K562 (cell line): ENCODE data around the gene USP4. TPM values are rescaled to one million over a fixed set of nuclear protein-coding genes. Genes with fewer than 3 reads are reported as not detected.

Experiments used
- ATAC-seq: fragments of 200-7000 bp; cut with Tn5 transposase; 3 replicates; pipeline ENCODE4 v1.9.1; 2020; ENCODE audit warnings: moderate library complexity
- BruUV-seq: library from RNA; stranded (reverse); fragments of 400-500 nt; replicated peaks from 2 replicates; lab custom pipeline; 2021; lab: Mats Ljungman, UMichigan
- CTCF ChIA-PET: fragments of 300-600 bp; formaldehyde crosslinking; extraction: SDS; loops from one replicate; lab custom pipeline; 2021; ENCODE audit warnings: low intra/inter-chr PET ratio; lab: Yijun Ruan, JAX
- POLR2A ChIA-PET: fragments of 300-600, 350-650 bp; sonication (Branson Sonifier 250); formaldehyde crosslinking; extraction: SDS; loops from one replicate; lab custom pipeline; 2021; ENCODE audit warnings: antibody characterized with exemption, inconsistent platforms; lab: Yijun Ruan, JAX
- DNase-seq, 4 experiments: peaks; one replicate each; pipeline versions ENCODE4 v3.0.0 to v3.0.0-alpha.2; 2011 to 2018; ENCODE audit warnings: low spot score in 3 of 4, mixed read lengths in 3 of 4; ENCODE audit errors: extremely low read depth in 1 of 4
- FAIRE-seq: peaks from 2 replicates; lab custom pipeline; 2011; peaks lifted over from hg19 to GRCh38; lab: Jason Lieb, UNC
- H2AFZ ChIP-seq: 2 replicates; pipeline ENCODE4 v1.6.0; 2011; ENCODE audit warnings: low read depth, low read length, control low read depth, inconsistent platforms
- H3K27ac ChIP-seq: fragments of 200-600 bp; 3 replicates; pipeline ENCODE4 v1.8.0; 2011; ENCODE audit warnings: low read depth, mild to moderate bottlenecking, control low read depth, inconsistent platforms, low read length, moderate library complexity, mixed read lengths; ENCODE audit errors: extremely low read depth
- H3K27me3 ChIP-seq, 2 experiments: fragments of 300-600 bp in 1 of 2; 2 replicates in 1 of 2; 3 replicates in 1 of 2; pipeline versions ENCODE4 v1.6.0 to v1.8.0; 2011; ENCODE audit warnings: inconsistent platforms in 2 of 2, low read length in 2 of 2, mild to moderate bottlenecking in 1 of 2, mixed read lengths in 1 of 2, moderate library complexity in 1 of 2; ENCODE audit not compliant: control insufficient read depth in 2 of 2, insufficient read depth in 2 of 2
- H3K36me3 ChIP-seq: fragments of 300-600 bp; 3 replicates; pipeline ENCODE4 v1.8.0; 2011; ENCODE audit warnings: mild to moderate bottlenecking, low read length, inconsistent platforms; ENCODE audit not compliant: control insufficient read depth, insufficient read depth
- H3K4me1 ChIP-seq, 2 experiments: fragments of 200-600 bp in 1 of 2; replicated peaks in 1 of 2; 2 replicates in 1 of 2; 3 replicates in 1 of 2; pipeline versions ENCODE4 v1.5.1 to v1.8.0; 2011; ENCODE audit warnings: inconsistent platforms in 2 of 2, low read length in 2 of 2, mild to moderate bottlenecking in 1 of 2, mixed read lengths in 1 of 2, moderate library complexity in 1 of 2; ENCODE audit not compliant: control insufficient read depth in 2 of 2, insufficient read depth in 2 of 2
- H3K4me2 ChIP-seq: 2 replicates; pipeline ENCODE4 v1.6.1; 2011; ENCODE audit warnings: low read length, control low read depth, inconsistent platforms, mixed read lengths; ENCODE audit not compliant: insufficient read depth
- H3K4me3 ChIP-seq: fragments of 200-600 bp; sonication (generic), shearing (Covaris generic); 2 replicates; pipeline ENCODE4 v1.5.1; 2016; ENCODE audit warnings: control low read depth, inconsistent platforms
- H3K79me2 ChIP-seq: fragments of 200-600 bp; 3 replicates; pipeline ENCODE4 v1.8.0; 2011; ENCODE audit warnings: low read length, inconsistent platforms; ENCODE audit not compliant: control insufficient read depth, insufficient read depth
- H3K9ac ChIP-seq, 2 experiments: 2 replicates each; pipeline versions ENCODE4 v1.6.0 to v1.6.1; 2011; ENCODE audit warnings: low read depth in 2 of 2, low read length in 2 of 2, control low read depth in 1 of 2, inconsistent platforms in 1 of 2, mild to moderate bottlenecking in 1 of 2, mixed read lengths in 1 of 2; ENCODE audit not compliant: insufficient read depth in 1 of 2
- H3K9me1 ChIP-seq: one replicate; pipeline ENCODE4 v1.6.0; 2011; ENCODE audit warnings: inconsistent platforms, mild to moderate bottlenecking, low read length, moderate library complexity; ENCODE audit not compliant: control insufficient read depth, insufficient read depth
- H3K9me3 ChIP-seq: replicated peaks from 2 replicates; pipeline ENCODE4 v1.5.1; 2011; ENCODE audit warnings: low read depth, low read length, inconsistent platforms; ENCODE audit not compliant: control insufficient read depth, insufficient read depth
- H4K20me1 ChIP-seq: replicated peaks from 2 replicates; pipeline ENCODE4 v1.6.1; 2011; ENCODE audit warnings: low read length, inconsistent platforms, mixed read lengths; ENCODE audit not compliant: control insufficient read depth, insufficient read depth
- HLTF ChIP-seq: fragments of 450-650 bp; IDR thresholded peaks from 2 replicates; pipeline ENCODE4 v1.6.1; 2016
- HNRNPH1 ChIP-seq: fragments of 200-400 bp; formaldehyde crosslinking; optimal IDR thresholded peaks from 2 replicates; pipeline ENCODE3; 2017; ENCODE audit warnings: low read depth, mild to moderate bottlenecking, low read length, moderate library complexity
- MAFK ChIP-seq: IDR thresholded peaks from 2 replicates; pipeline ENCODE4 v1.6.1; 2011; ENCODE audit warnings: low read length, improper control_type of control experiment
- PCBP2 ChIP-seq: fragments of 200-400 bp; formaldehyde crosslinking; IDR thresholded peaks from 2 replicates; pipeline ENCODE4 v1.6.1; 2018; ENCODE audit warnings: low read length, low read depth, mild to moderate bottlenecking, moderate library complexity; ENCODE audit not compliant: poor library complexity, severe bottlenecking
- PHB2 ChIP-seq: fragments of 450-650 bp; IDR thresholded peaks from 2 replicates; pipeline ENCODE4 v1.6.1; 2017; ENCODE audit warnings: low read depth
- ZNF263 ChIP-seq: sonication (generic); formaldehyde crosslinking; IDR thresholded peaks from 2 replicates; pipeline ENCODE4 v1.8.0; 2022; ENCODE audit warnings: mild to moderate bottlenecking, missing genetic modification reagents, borderline replicate concordance
- WGBS: fragments of 100-300 bp; shearing (Covaris generic); methylation state at CpG from one replicate; pipeline ENCODE4 v1.1.6; 2016; ENCODE audit warnings: low coverage, mixed read lengths; ENCODE audit not compliant: insufficient coverage; ENCODE audit errors: missing lambda C conversion rate; 5-methylcytosine and 5-hydroxymethylcytosine counted together
- in situ Hi-C: fragments of 300-500 bp; cut with MboI; formaldehyde crosslinking; loops from 4 replicates; pipeline ENCODE4 v1.15.0; 2018; ENCODE audit warnings: inconsistent platforms, mixed read lengths
- intact Hi-C: fragments of 100-400 bp; cut with micrococcal nuclease; formaldehyde crosslinking; loops from 2 replicates; pipeline ENCODE4 v1.14.2; 2022
- polyA plus RNA-seq, 8 experiments: library from polyadenylated mRNA; depleted of rRNA in 4 of 8; stranded (reverse) in 5 of 8; unstranded in 3 of 8; fragments of >200 nt; fragmentation: Nextera tagmentation in 2 of 8; fragmentation: Illumina TruSeq in 1 of 8; extraction: Ambion mirVana in 2 of 8; extraction: Trizol in 1 of 8; gene quantifications; 2 replicates each; pipeline versions ENCODE4 v1.2.1 to v1.2.3, GENCODE V29; 2011 to 2014; ENCODE audit warnings: inconsistent platforms in 1 of 8, missing spikeins in 1 of 8
- total RNA-seq, 7 experiments: library from RNA; depleted of rRNA in 6 of 7; stranded (reverse); fragments of >200 nt in 6 of 7; fragmentation: Illumina TruSeq in 2 of 7; extraction: Trizol in 2 of 7; gene quantifications; 2 replicates each; pipeline versions ENCODE4 v1.2.1 to v1.2.3, GENCODE V29; 2011 to 2021; ENCODE audit warnings: low replicate concordance in 1 of 7
- TF ChIP-seq, protein P1 (sequence below): fragments of 450-650 bp; IDR thresholded peaks from 2 replicates; pipeline ENCODE4 v1.6.1; 2017; ENCODE audit warnings: mild to moderate bottlenecking, moderate library complexity
- TF ChIP-seq, protein P2 (sequence below): sonication (generic); formaldehyde crosslinking; IDR thresholded peaks from 2 replicates; pipeline ENCODE4 v1.8.0; 2022; ENCODE audit warnings: mild to moderate bottlenecking, missing genetic modification reagents

Gene USP4
- total and polyA plus RNA-seq, 9 of the 15 experiments (the other 6 are each of a cell fraction or from before 2014, with no cell fraction given): 11.8 to 40.4 (median 22.9) TPM

DNA sequence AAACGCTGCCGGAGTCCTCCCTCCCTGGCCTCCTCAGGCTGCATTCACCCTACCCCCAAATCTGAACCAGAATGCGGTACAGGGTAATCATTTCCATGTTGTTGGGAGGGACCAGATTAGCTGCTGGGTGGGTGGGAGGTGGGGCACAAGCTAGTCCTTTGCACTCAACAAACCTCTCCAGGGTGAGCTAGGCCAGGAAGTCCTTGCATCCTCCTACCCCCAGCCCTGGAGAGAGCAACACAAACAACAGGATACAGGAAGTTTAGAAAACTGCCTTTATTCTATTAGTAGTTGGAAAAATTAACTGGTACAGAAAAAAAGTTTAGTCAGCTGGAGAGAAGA is 19.0 kb upstream of the USP4 start:
- POLR2A ChIA-PET: no interaction called here
- no peak overlapping the region for H3K4me2 ChIP-seq
- no peak for FAIRE-seq
- H3K27me3 ChIP-seq: no peaks in the 10 kb centered on the region
- no peaks in the 10 kb centered on the region; the same call in 2 of the 3 replicates for H3K79me2 ChIP-seq
- H4K20me1 ChIP-seq: no peaks in the 10 kb centered on the region
- no peak for DNase-seq
- no peak overlapping the region for H3K9ac ChIP-seq
- no peak overlapping the region for H3K4me3 ChIP-seq
- peaks cover 62% of the 10 kb centered on the region; the same call in 2 of the 3 replicates for H3K36me3 ChIP-seq
- no peak for ATAC-seq
- no TSS peak for BruUV-seq
- peaks cover 0 to 2% of the 10 kb centered on the region in 2 experiments; a peak in 4 of 5 replicates for H3K4me1 ChIP-seq
- H3K9me3 ChIP-seq: no peaks in the 10 kb centered on the region
- no peak overlapping the region for H2AFZ ChIP-seq
- H3K9me1 ChIP-seq: no peaks in the 10 kb centered on the region
- CTCF ChIA-PET: no interaction called here
- 100% methylated on average over 1 of the region's 3 CpGs for WGBS
- TF ChIP-seq, protein P1, sequence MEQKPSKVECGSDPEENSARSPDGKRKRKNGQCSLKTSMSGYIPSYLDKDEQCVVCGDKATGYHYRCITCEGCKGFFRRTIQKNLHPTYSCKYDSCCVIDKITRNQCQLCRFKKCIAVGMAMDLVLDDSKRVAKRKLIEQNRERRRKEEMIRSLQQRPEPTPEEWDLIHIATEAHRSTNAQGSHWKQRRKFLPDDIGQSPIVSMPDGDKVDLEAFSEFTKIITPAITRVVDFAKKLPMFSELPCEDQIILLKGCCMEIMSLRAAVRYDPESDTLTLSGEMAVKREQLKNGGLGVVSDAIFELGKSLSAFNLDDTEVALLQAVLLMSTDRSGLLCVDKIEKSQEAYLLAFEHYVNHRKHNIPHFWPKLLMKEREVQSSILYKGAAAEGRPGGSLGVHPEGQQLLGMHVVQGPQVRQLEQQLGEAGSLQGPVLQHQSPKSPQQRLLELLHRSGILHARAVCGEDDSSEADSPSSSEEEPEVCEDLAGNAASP: no peak
- TF ChIP-seq PHB2: no peak
- TF ChIP-seq HNRNPH1: no peak
- TF ChIP-seq MAFK: no peak
- no peak for TF ChIP-seq PCBP2
- TF ChIP-seq ZNF263 (CRISPR knock-in tag): no peak
- no peak for TF ChIP-seq HLTF
- TF ChIP-seq, protein P2, sequence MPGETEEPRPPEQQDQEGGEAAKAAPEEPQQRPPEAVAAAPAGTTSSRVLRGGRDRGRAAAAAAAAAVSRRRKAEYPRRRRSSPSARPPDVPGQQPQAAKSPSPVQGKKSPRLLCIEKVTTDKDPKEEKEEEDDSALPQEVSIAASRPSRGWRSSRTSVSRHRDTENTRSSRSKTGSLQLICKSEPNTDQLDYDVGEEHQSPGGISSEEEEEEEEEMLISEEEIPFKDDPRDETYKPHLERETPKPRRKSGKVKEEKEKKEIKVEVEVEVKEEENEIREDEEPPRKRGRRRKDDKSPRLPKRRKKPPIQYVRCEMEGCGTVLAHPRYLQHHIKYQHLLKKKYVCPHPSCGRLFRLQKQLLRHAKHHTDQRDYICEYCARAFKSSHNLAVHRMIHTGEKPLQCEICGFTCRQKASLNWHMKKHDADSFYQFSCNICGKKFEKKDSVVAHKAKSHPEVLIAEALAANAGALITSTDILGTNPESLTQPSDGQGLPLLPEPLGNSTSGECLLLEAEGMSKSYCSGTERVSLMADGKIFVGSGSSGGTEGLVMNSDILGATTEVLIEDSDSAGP (CRISPR knock-in tag): no peak
- TF ChIP-seq, all 486 proteins: peak for 0
- H3K27ac ChIP-seq: no peak overlapping the region
- intact Hi-C loops (no loop called here), in situ Hi-C loops (no loop called here)
